Measurements from ENCODE around the gene NELFB. TPM values are rescaled to one million over a fixed set of nuclear protein-coding genes. Genes with fewer than 3 reads are reported as not detected.

Gene NELFB
- total and polyA plus RNA-seq, 4 donors = 30.4 to 56.2 (median 44.2) TPM

DNA sequence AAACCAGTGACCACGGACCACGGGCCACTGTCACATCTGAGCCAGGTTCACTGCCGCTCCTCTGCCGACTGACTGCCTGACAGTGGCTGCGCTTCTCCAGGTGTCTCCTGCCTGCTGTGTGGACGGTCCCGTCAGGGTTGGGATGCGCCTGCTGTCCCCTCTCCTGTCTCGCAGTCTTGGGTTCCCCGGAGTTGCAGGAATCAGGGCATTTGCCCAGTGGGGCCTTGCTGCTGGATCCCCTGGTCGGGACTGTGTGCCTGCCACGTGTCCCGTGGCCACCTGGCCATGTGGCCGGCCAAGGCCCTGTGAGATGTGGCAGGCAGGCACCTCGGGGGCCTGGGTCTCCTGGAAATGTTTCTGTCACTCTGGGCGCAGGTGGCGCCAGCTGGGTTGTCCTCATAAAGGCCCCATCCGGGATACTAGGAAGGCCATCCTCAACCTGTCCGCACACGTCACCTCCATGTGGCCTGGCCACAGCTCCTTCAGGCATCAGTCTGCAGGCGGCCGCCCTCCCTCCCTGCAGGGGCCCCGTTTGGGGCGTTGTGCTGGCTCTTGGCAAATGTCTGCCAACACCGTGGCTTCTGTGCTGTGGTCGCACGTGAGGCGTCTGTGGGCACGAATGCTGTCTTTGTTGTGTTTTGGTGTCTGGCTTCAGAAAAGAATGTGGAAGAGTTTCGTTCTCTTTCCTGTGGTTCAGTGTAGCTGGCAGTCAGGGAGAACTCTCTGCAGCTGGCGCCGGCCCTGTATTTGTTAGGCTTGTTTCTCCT, 16.0 kb downstream of the NELFB start:
- 70 to 78% methylated on average over 32 of the region's 32 CpGs for WGBS, 2 donors
- no peaks in the 10 kb centered on the region for H3K27me3 ChIP-seq (ENCODE audit: control insufficient read depth in 3 of 3, insufficient read depth in 3 of 3, low read length in 2 of 3)
- H3K4me3 ChIP-seq = no peak overlapping the region
- H3K9me3 ChIP-seq (ENCODE audit: control insufficient read depth in 4 of 4, insufficient read depth in 3 of 4, low read length in 3 of 4) = no peaks in the 10 kb centered on the region
- TF ChIP-seq, protein P1, sequence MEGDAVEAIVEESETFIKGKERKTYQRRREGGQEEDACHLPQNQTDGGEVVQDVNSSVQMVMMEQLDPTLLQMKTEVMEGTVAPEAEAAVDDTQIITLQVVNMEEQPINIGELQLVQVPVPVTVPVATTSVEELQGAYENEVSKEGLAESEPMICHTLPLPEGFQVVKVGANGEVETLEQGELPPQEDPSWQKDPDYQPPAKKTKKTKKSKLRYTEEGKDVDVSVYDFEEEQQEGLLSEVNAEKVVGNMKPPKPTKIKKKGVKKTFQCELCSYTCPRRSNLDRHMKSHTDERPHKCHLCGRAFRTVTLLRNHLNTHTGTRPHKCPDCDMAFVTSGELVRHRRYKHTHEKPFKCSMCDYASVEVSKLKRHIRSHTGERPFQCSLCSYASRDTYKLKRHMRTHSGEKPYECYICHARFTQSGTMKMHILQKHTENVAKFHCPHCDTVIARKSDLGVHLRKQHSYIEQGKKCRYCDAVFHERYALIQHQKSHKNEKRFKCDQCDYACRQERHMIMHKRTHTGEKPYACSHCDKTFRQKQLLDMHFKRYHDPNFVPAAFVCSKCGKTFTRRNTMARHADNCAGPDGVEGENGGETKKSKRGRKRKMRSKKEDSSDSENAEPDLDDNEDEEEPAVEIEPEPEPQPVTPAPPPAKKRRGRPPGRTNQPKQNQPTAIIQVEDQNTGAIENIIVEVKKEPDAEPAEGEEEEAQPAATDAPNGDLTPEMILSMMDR (IDR thresholded peaks at IDR 0.05; ENCODE audit: control extremely low read depth, extremely low read depth) = no peak
- no peak overlapping the region for H3K9ac ChIP-seq (ENCODE audit: insufficient read depth in 1 of 2, low read length in 2 of 2)
- peaks cover 6 to 30% (median 13%) of the 10 kb centered on the region in 4 donors for H3K36me3 ChIP-seq (ENCODE audit: control insufficient read depth in 4 of 4, insufficient read depth in 4 of 4, low read length in 4 of 4)
- no peak for ATAC-seq (ENCODE audit: insufficient read depth, low FRiP score)
- H3K4me1 ChIP-seq (ENCODE audit: control insufficient read depth in 5 of 5, insufficient read depth in 5 of 5, low read length in 5 of 5) = peaks cover 3 to 27% (median 4%) of the 10 kb centered on the region in 5 donors
- H3K27ac ChIP-seq (ENCODE audit: low read depth in 1 of 2, low read length in 1 of 2) = no peak overlapping the region
- DNase-seq = no peak

DNA sequence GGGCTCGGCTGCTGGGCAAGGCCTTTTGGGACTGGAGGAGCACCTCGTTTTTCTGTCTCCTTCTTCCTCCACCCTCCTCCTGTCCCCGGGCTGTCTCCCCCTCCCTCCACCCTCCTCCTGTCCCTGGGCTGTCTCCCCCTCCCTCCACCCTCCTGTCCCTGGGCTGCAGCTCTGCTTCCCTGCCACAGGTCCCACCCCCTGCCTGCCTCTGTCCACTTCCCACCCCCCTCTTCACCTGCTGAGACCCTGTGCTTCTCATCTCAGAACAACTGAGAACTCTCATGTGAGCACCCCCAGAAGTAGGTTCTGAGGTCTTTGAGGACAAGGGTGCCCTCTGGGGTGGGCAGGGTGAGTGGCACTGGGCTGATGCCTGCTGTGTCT, 16.6 kb downstream of the NELFB start:
- Histone ChIP-seq H3K27me3 (ENCODE audit: control insufficient read depth in 3 of 3, insufficient read depth in 3 of 3, low read length in 2 of 3) (no peaks in the 10 kb centered on the region), H3K27ac (ENCODE audit: low read depth in 1 of 2, low read length in 1 of 2) (no peak overlapping the region), H3K4me3 (no peak overlapping the region), H3K36me3 (ENCODE audit: control insufficient read depth in 4 of 4, insufficient read depth in 4 of 4, low read length in 4 of 4) (peaks cover 5 to 25% (median 12%) of the 10 kb centered on the region in 4 donors), H3K4me1 (ENCODE audit: control insufficient read depth in 5 of 5, insufficient read depth in 5 of 5, low read length in 5 of 5) (peaks cover 3 to 32% (median 8%) of the 10 kb centered on the region in 5 donors), H3K9ac (ENCODE audit: insufficient read depth in 1 of 2, low read length in 2 of 2) (no peak overlapping the region), H3K9me3 (ENCODE audit: control insufficient read depth in 4 of 4, insufficient read depth in 3 of 4, low read length in 3 of 4) (no peaks in the 10 kb centered on the region)
- DNase-seq (no peak), ATAC-seq (ENCODE audit: insufficient read depth, low FRiP score) (no peak)
- 13 to 32% methylated on average over 3 of the region's 3 CpGs for WGBS, 2 donors
- TF ChIP-seq, protein P1 (IDR thresholded peaks at IDR 0.05; ENCODE audit: control extremely low read depth, extremely low read depth) = no peak

DNA sequence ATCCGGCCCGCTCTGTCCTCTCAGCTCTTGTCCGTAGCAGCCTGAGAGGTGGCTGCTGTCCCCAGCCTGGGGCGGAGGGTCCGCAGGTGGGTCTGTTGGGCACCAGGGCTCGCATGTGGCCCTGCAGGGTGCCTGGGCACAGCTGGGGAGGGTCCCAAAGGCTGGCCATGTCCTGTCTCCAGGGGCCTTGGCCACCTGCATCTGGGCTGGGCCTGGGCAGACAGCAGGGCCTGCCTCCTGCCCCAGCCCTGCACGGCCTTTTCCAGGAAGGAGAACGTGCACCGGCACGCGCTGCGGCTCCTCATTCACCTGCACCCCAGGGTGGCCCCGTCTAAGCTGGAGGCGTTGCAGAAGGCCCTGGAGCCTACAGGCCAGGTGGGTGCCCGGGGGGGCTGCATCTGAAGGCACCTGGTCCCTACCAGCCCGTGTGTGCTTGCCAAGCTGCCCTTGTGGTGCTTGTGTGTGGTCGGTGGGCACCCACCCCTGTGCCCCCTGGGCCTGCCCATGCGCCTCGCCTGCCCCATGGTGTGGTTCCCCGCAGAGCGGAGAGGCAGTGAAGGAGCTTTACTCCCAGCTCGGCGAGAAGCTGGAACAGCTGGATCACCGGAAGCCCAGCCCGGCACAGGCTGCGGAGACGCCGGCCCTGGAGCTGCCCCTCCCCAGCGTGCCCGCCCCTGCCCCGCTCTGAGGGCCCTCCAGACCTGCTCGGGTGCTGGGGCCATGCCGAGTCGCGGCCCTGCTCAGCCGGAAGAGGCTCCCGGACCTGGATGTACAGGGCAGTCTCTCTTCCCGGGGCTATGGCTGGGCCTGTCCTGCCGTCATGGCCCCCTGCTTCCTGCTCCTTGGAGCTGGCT, 17.3 kb downstream of the NELFB start:
- peaks cover 5 to 19% (median 11%) of the 10 kb centered on the region in 4 donors for H3K36me3 ChIP-seq (ENCODE audit: control insufficient read depth in 4 of 4, insufficient read depth in 4 of 4, low read length in 4 of 4)
- DNase-seq (no peak), ATAC-seq (ENCODE audit: insufficient read depth, low FRiP score) (no peak)
- no peak overlapping the region for H3K9ac ChIP-seq (ENCODE audit: insufficient read depth in 1 of 2, low read length in 2 of 2)
- TF ChIP-seq, protein P1 (IDR thresholded peaks at IDR 0.05; ENCODE audit: control extremely low read depth, extremely low read depth) = no peak
- H3K27me3 ChIP-seq (ENCODE audit: control insufficient read depth in 3 of 3, insufficient read depth in 3 of 3, low read length in 2 of 3) = no peaks in the 10 kb centered on the region
- H3K9me3 ChIP-seq (ENCODE audit: control insufficient read depth in 4 of 4, insufficient read depth in 3 of 4, low read length in 3 of 4) = no peaks in the 10 kb centered on the region
- WGBS, 2 donors = 91 to 93% methylated on average over 38 to 39 of the region's 39 CpGs
- no peak overlapping the region for H3K4me3 ChIP-seq
- no peak overlapping the region for H3K27ac ChIP-seq (ENCODE audit: low read depth in 1 of 2, low read length in 1 of 2)
- peaks cover 3 to 34% (median 9%) of the 10 kb centered on the region in 5 donors for H3K4me1 ChIP-seq (ENCODE audit: control insufficient read depth in 5 of 5, insufficient read depth in 5 of 5, low read length in 5 of 5)
